GM19035 (cell line): ENCODE results near the gene ZFC3H1.

Source experiments
- ATAC-seq: cut with Tn5 transposase; IDR thresholded peaks from one replicate; pipeline ENCODE4 v1.9.1; 2021; ENCODE audit not compliant: unreplicated experiment

The ZFC3H1 gene

GRCh38 chr12:71636704-71637115 lies 26.9 kb downstream of the ZFC3H1 start:
- ATAC-seq: peak; percentile 71

GRCh38 chr12:71627438-71628002 lies 36.1 kb downstream of the ZFC3H1 start:
- no peak for ATAC-seq

- ATAC-seq: no peak
Measured at GRCh38 chr12:71626768-71627167, 36.9 kb downstream of the ZFC3H1 start.

- no peak for ATAC-seq
Measured at GRCh38 chr12:71626098-71626497, 37.5 kb downstream of the ZFC3H1 start.

- ATAC-seq: no peak
Measured at GRCh38 chr12:71625476-71625875, 38.2 kb downstream of the ZFC3H1 start.

- no peak for ATAC-seq
Measured at GRCh38 chr12:71621938-71622337, 41.7 kb downstream of the ZFC3H1 start.

GRCh38 chr12:71610031-71610795 lies 53.4 kb downstream of the ZFC3H1 start:
- ATAC-seq: no peak

GRCh38 chr12:71607494-71608330 lies 55.9 kb downstream of the ZFC3H1 start:
- ATAC-seq: no peak

- ATAC-seq: no peak
Measured at GRCh38 chr12:71605039-71605438, 58.6 kb downstream of the ZFC3H1 start.

- ATAC-seq: no peak
Measured at GRCh38 chr12:71602761-71603577, 60.7 kb downstream of the ZFC3H1 start.

GRCh38 chr12:71601546-71601945 lies 62.1 kb downstream of the ZFC3H1 start:
- no peak for ATAC-seq

- no peak for ATAC-seq
Measured at GRCh38 chr12:71599210-71599609, 64.4 kb downstream of the ZFC3H1 start.

- no peak for ATAC-seq
Measured at GRCh38 chr12:71594214-71594948, 69.3 kb downstream of the ZFC3H1 start.

GRCh38 chr12:71592841-71593240 lies 70.8 kb downstream of the ZFC3H1 start:
- ATAC-seq: no peak

- ATAC-seq: no peak
Measured at GRCh38 chr12:71591601-71592000, 72.0 kb downstream of the ZFC3H1 start.

GRCh38 chr12:71589478-71589881 lies 74.2 kb downstream of the ZFC3H1 start:
- no peak for ATAC-seq

- ATAC-seq: no peak
Measured at GRCh38 chr12:71587012-71587411, 76.6 kb downstream of the ZFC3H1 start.

GRCh38 chr12:71585218-71585617 lies 78.4 kb downstream of the ZFC3H1 start:
- ATAC-seq: no peak

- ATAC-seq: no peak
Measured at GRCh38 chr12:71584356-71584755, 79.3 kb downstream of the ZFC3H1 start.

GRCh38 chr12:71582925-71583324 lies 80.7 kb downstream of the ZFC3H1 start:
- ATAC-seq: no peak
